K562 (cell line): ENCODE results near the gene MICU1. TPM values are rescaled to one million over a fixed set of nuclear protein-coding genes. Genes with fewer than 3 reads are reported as not detected.

Source experiments
- ATF6 ChIP-seq: sonication (generic); formaldehyde crosslinking; IDR thresholded peaks from 2 replicates; pipeline ENCODE4 v1.4.0; 2020; ENCODE audit warnings: mild to moderate bottlenecking, missing genetic modification reagents
- BMI1 ChIP-seq: fragments of 150-350 bp; IDR thresholded peaks from 2 replicates; pipeline ENCODE4 v1.6.1; 2014; ENCODE audit warnings: low read length
- CEBPB ChIP-seq: fragments of 450-650 bp; IDR thresholded peaks from 2 replicates; pipeline ENCODE4 v1.6.1; 2016; ENCODE audit warnings: missing genetic modification characterization, missing compliant biosample characterization
- ETV6 ChIP-seq, 3 experiments: fragments of 150-350 bp in 1 of 3; sonication (generic) in 1 of 3; formaldehyde crosslinking in 1 of 3; IDR thresholded peaks; 2 replicates each; pipeline versions ENCODE4 v1.6.1 to v1.8.0; 2014 to 2022; ENCODE audit warnings: borderline replicate concordance in 2 of 3, low read depth in 2 of 3, antibody characterized with exemption in 1 of 3, low read length in 1 of 3, mild to moderate bottlenecking in 1 of 3, missing genetic modification reagents in 1 of 3
- HDAC3 ChIP-seq: fragments of 450-650 bp; IDR thresholded peaks from 2 replicates; pipeline ENCODE4 v1.6.1; 2018; ENCODE audit warnings: borderline replicate concordance, mild to moderate bottlenecking, moderate library complexity; ENCODE audit not compliant: partially characterized antibody
- HES1 ChIP-seq: fragments of 450-650 bp; IDR thresholded peaks from 2 replicates; pipeline ENCODE4 v1.6.1; 2016; ENCODE audit warnings: low read depth, mild to moderate bottlenecking, moderate library complexity
- HMGXB4 ChIP-seq: sonication (generic); formaldehyde crosslinking; IDR thresholded peaks from 2 replicates; pipeline ENCODE4 v1.8.1; 2023; ENCODE audit warnings: mild to moderate bottlenecking, missing genetic modification reagents
- JUN ChIP-seq, 2 experiments: sonication (generic) in 1 of 2; formaldehyde crosslinking in 1 of 2; IDR thresholded peaks; 2 replicates each; pipeline versions ENCODE4 v1.6.1 to v1.8.0; 2012 to 2022; ENCODE audit warnings: borderline replicate concordance in 2 of 2, mild to moderate bottlenecking in 2 of 2, improper control_type of control experiment in 1 of 2, low read depth in 1 of 2, low read length in 1 of 2, missing genetic modification reagents in 1 of 2
- L3MBTL2 ChIP-seq: fragments of 450-650 bp; IDR thresholded peaks from 2 replicates; pipeline ENCODE4 v1.6.1; 2016; ENCODE audit warnings: mild to moderate bottlenecking, moderate library complexity
- MAX ChIP-seq: sonication (generic); formaldehyde crosslinking; IDR thresholded peaks from 2 replicates; pipeline ENCODE4 v1.9.0; 2022; ENCODE audit warnings: mild to moderate bottlenecking, missing genetic modification reagents
- RREB1 ChIP-seq: fragments of 250-450 bp; sonication (Bioruptor Pico); IDR thresholded peaks from 2 replicates; pipeline ENCODE4 v1.4.0; 2020
- SMARCE1 ChIP-seq: fragments of 450-650 bp; IDR thresholded peaks from 2 replicates; pipeline ENCODE4 v1.7.1; 2016; ENCODE audit warnings: mild to moderate bottlenecking
- TBP ChIP-seq: optimal IDR thresholded peaks from 2 replicates; pipeline ENCODE3; 2011; ENCODE audit warnings: low read depth, low read length, improper control_type of control experiment
- ZNF561 ChIP-seq: fragments of 450-650 bp; formaldehyde crosslinking; conservative IDR thresholded peaks from 2 replicates; pipeline ENCODE4 v1.4.0; 2020; ENCODE audit warnings: mild to moderate bottlenecking, moderate library complexity
- ZSCAN29 ChIP-seq: fragments of 450-650 bp; IDR thresholded peaks from 2 replicates; pipeline ENCODE4 v1.6.1; 2017
- polyA plus RNA-seq, 8 experiments: library from polyadenylated mRNA; depleted of rRNA in 4 of 8; stranded (reverse) in 5 of 8; unstranded in 3 of 8; fragments of >200 nt; fragmentation: Nextera tagmentation in 2 of 8; fragmentation: Illumina TruSeq in 1 of 8; extraction: Ambion mirVana in 2 of 8; extraction: Trizol in 1 of 8; gene quantifications; 2 replicates each; pipeline versions ENCODE4 v1.2.1 to v1.2.3, GENCODE V29; 2011 to 2014; ENCODE audit warnings: inconsistent platforms in 1 of 8, missing spikeins in 1 of 8
- total RNA-seq, 7 experiments: library from RNA; depleted of rRNA in 6 of 7; stranded (reverse); fragments of >200 nt in 6 of 7; fragmentation: Illumina TruSeq in 2 of 7; extraction: Trizol in 2 of 7; gene quantifications; 2 replicates each; pipeline versions ENCODE4 v1.2.1 to v1.2.3, GENCODE V29; 2011 to 2021; ENCODE audit warnings: low replicate concordance in 1 of 7

Gene MICU1
- total and polyA plus RNA-seq, 9 of the 15 experiments (the other 6 are each of a cell fraction or from before 2014, with no cell fraction given), result 29.3 to 76.8 (median 48.4) TPM

- TF ChIP-seq HES1, result peak; percentile 47; the same call in 1 of the 2 replicates
- TF ChIP-seq HDAC3, result no peak
- TF ChIP-seq JUN (IDR thresholded peaks at IDR 0.05; ENCODE audit: borderline replicate concordance, low read depth, low read length), result no peak
- TF ChIP-seq JUN (CRISPR knock-in tag; IDR thresholded peaks at IDR 0.05; ENCODE audit: borderline replicate concordance), result 0 out of 2 replicates have a peak, but pooled peaks have one; percentile 61
- 0 out of 2 replicates have a peak, but pooled peaks have one; percentile 38 for TF ChIP-seq SMARCE1
- TF ChIP-seq ATF6 (CRISPR knock-in tag), result no peak; the same call in 1 of the 2 replicates
- no peak for TF ChIP-seq CEBPB
- 0 out of 2 replicates have a peak, but pooled peaks have one; percentile 37 for TF ChIP-seq ZSCAN29
- 0 out of 2 replicates have a peak, but pooled peaks have one; percentile 12 for TF ChIP-seq L3MBTL2
- no peak for TF ChIP-seq BMI1
- TF ChIP-seq RREB1 (CRISPR knock-in tag), result 0 out of 2 replicates have a peak, but pooled peaks have one; percentile 16
- TF ChIP-seq ZNF561, result no peak
- TF ChIP-seq ETV6 (IDR thresholded peaks at IDR 0.05; ENCODE audit: borderline replicate concordance in 1 of 2, low read depth in 2 of 2, low read length in 1 of 2), result no peak
- 0 out of 2 replicates have a peak, but pooled peaks have one; percentile 43 for TF ChIP-seq ETV6 (CRISPR knock-in tag; IDR thresholded peaks at IDR 0.05; ENCODE audit: borderline replicate concordance)
- TF ChIP-seq MAX, result peak; percentile 74
- peak; percentile 41 for TF ChIP-seq TBP
- peak; percentile 66; the same call in 1 of the 2 replicates for TF ChIP-seq HMGXB4 (CRISPR knock-in tag)
These were observed 271.9 kb downstream of the MICU1 start (continued) for GRCh38 chr10:72353965-72354355.
